Measurements from ENCODE around the gene CYB5R2. TPM values are rescaled to one million over a fixed set of nuclear protein-coding genes. Genes with fewer than 3 reads are reported as not detected.

The CYB5R2 gene
- total RNA-seq, 1 donor from 2014 or later: 5.7 TPM

GRCh38 chr11:7636350-7636749 lies 37.0 kb downstream of the CYB5R2 start:
- no peak overlapping the region for H3K4me3 Mint-ChIP-seq (ENCODE audit: unreplicated experiment)
- H3K4me1 Mint-ChIP-seq (ENCODE audit: unreplicated experiment): peaks cover 2% of the 10 kb centered on the region
- H3K36me3 Mint-ChIP-seq (ENCODE audit: unreplicated experiment): peaks cover 83% of the 10 kb centered on the region
- no peak for DNase-seq (ENCODE audit: extremely low spot score, unreplicated experiment)
- no peak overlapping the region for H3K27ac Mint-ChIP-seq (ENCODE audit: unreplicated experiment)
- TF ChIP-seq CTCF (IDR thresholded peaks at IDR 0.05): no peak
- no peaks in the 10 kb centered on the region for H3K27me3 Mint-ChIP-seq (ENCODE audit: unreplicated experiment)
- no peaks in the 10 kb centered on the region for H3K9me3 Mint-ChIP-seq (ENCODE audit: unreplicated experiment)

GRCh38 chr11:7635708-7636107 lies 37.6 kb downstream of the CYB5R2 start:
- no peak for DNase-seq (ENCODE audit: extremely low spot score, unreplicated experiment)
- H3K27me3 Mint-ChIP-seq (ENCODE audit: unreplicated experiment): no peaks in the 10 kb centered on the region
- TF ChIP-seq CTCF (IDR thresholded peaks at IDR 0.05): no peak
- H3K27ac Mint-ChIP-seq (ENCODE audit: unreplicated experiment): no peak overlapping the region
- peaks cover 2% of the 10 kb centered on the region for H3K4me1 Mint-ChIP-seq (ENCODE audit: unreplicated experiment)
- peaks cover 81% of the 10 kb centered on the region for H3K36me3 Mint-ChIP-seq (ENCODE audit: unreplicated experiment)
- H3K4me3 Mint-ChIP-seq (ENCODE audit: unreplicated experiment): no peak overlapping the region
- no peaks in the 10 kb centered on the region for H3K9me3 Mint-ChIP-seq (ENCODE audit: unreplicated experiment)

- H3K9me3 Mint-ChIP-seq (ENCODE audit: unreplicated experiment): no peaks in the 10 kb centered on the region
- no peak for TF ChIP-seq CTCF (IDR thresholded peaks at IDR 0.05)
- H3K27me3 Mint-ChIP-seq (ENCODE audit: unreplicated experiment): no peaks in the 10 kb centered on the region
- peaks cover 2% of the 10 kb centered on the region for H3K4me1 Mint-ChIP-seq (ENCODE audit: unreplicated experiment)
- peaks cover 79% of the 10 kb centered on the region for H3K36me3 Mint-ChIP-seq (ENCODE audit: unreplicated experiment)
- H3K4me3 Mint-ChIP-seq (ENCODE audit: unreplicated experiment): no peak overlapping the region
- DNase-seq (ENCODE audit: extremely low spot score, unreplicated experiment): no peak
- H3K27ac Mint-ChIP-seq (ENCODE audit: unreplicated experiment): no peak overlapping the region
These were observed 38.2 kb downstream of the CYB5R2 start for GRCh38 chr11:7635137-7635536.

- H3K4me3 Mint-ChIP-seq (ENCODE audit: unreplicated experiment): no peak overlapping the region
- peaks cover 72% of the 10 kb centered on the region for H3K36me3 Mint-ChIP-seq (ENCODE audit: unreplicated experiment)
- H3K27me3 Mint-ChIP-seq (ENCODE audit: unreplicated experiment): no peaks in the 10 kb centered on the region
These were observed 41.1 kb downstream of the CYB5R2 start for GRCh38 chr11:7632211-7632610.

GRCh38 chr11:7630002-7630401 lies 43.3 kb downstream of the CYB5R2 start:
- H3K27ac Mint-ChIP-seq (ENCODE audit: unreplicated experiment): no peak overlapping the region
- DNase-seq (ENCODE audit: extremely low spot score, unreplicated experiment): no peak
- H3K27me3 Mint-ChIP-seq (ENCODE audit: unreplicated experiment): no peaks in the 10 kb centered on the region
- no peak overlapping the region for H3K4me3 Mint-ChIP-seq (ENCODE audit: unreplicated experiment)
- no peaks in the 10 kb centered on the region for H3K4me1 Mint-ChIP-seq (ENCODE audit: unreplicated experiment)
- no peak for TF ChIP-seq CTCF (IDR thresholded peaks at IDR 0.05)
- peaks cover 70% of the 10 kb centered on the region for H3K36me3 Mint-ChIP-seq (ENCODE audit: unreplicated experiment)
- H3K9me3 Mint-ChIP-seq (ENCODE audit: unreplicated experiment): no peaks in the 10 kb centered on the region

More at GRCh38 chr11:7632211-7632610, 41.1 kb downstream of the CYB5R2 start:
- TF ChIP-seq CTCF (IDR thresholded peaks at IDR 0.05): no peak
- DNase-seq (ENCODE audit: extremely low spot score, unreplicated experiment): no peak
- Mint-ChIP-seq H3K27ac (ENCODE audit: unreplicated experiment) (no peak overlapping the region), H3K9me3 (ENCODE audit: unreplicated experiment) (no peaks in the 10 kb centered on the region), H3K4me1 (ENCODE audit: unreplicated experiment) (peaks cover 2% of the 10 kb centered on the region)
